ENCODE measurements around the gene MYBPH. TPM values are rescaled to one million over a fixed set of nuclear protein-coding genes. Genes with fewer than 3 reads are reported as not detected.

The MYBPH gene
- total and polyA plus RNA-seq, 10 of the 15 experiments (the other 5 are each of a cell fraction or from before 2014, with no cell fraction given): 0.06 to 0.10 TPM; not detected in 8

- ChIA-PET RAD21 (ENCODE audit: unreplicated experiment) (interaction anchor here (1.0 to 4.6 kb wide), 6 partner anchors 11 to 126 kb away, joined by 3 to 61 read pairs (median 7); no protein-coding TSS in a partner anchor), POLR2A (no interaction called here), SMC1A (ENCODE audit: uncharacterized antibody, unreplicated experiment) (interaction anchor here (0.6 to 2.8 kb wide), 4 partner anchors 50 to 160 kb away, joined by 3 to 35 read pairs (median 6); no protein-coding TSS in a partner anchor), CTCF (interaction anchor here (0.7 to 8.0 kb wide), 15 partner anchors 12 to 536 kb away, joined by 3 to 114 read pairs (median 4); no protein-coding TSS in a partner anchor)
- ATAC-seq (no peak), FAIRE-seq (no peak), DNase-seq (ENCODE audit: low read depth, low spot score) (no peak)
- Histone ChIP-seq H3K36me3 (ENCODE audit: control insufficient read depth in 2 of 2, insufficient read depth in 2 of 2, low read length in 1 of 2) (no peaks in the 10 kb centered on the region), H3K9ac (ENCODE audit: control insufficient read depth, insufficient read depth, low read length) (no peak overlapping the region), H3K4me2 (ENCODE audit: control insufficient read depth, insufficient read depth) (no peak overlapping the region), H3K4me1 (ENCODE audit: control insufficient read depth, insufficient read depth, low read length) (no peaks in the 10 kb centered on the region), H4K20me1 (ENCODE audit: control insufficient read depth, insufficient read depth) (no peaks in the 10 kb centered on the region), H3K79me2 (ENCODE audit: control insufficient read depth, insufficient read depth, low read length) (no peaks in the 10 kb centered on the region), H3K27ac (ENCODE audit: control insufficient read depth, insufficient read depth) (no peak overlapping the region), H3K27me3 (replicated peaks in 1 of 2; ENCODE audit: control insufficient read depth in 2 of 2, insufficient read depth in 2 of 2, low read length in 1 of 2) (peaks cover 0 to 4% of the 10 kb centered on the region in 2 experiments; a peak in 3 of 4 replicates), H3K9me3 (replicated peaks; ENCODE audit: control insufficient read depth, insufficient read depth, low read length) (no peaks in the 10 kb centered on the region), H2AFZ (ENCODE audit: control insufficient read depth, low read depth, low read length) (no peak overlapping the region), H3K4me3 (no peak overlapping the region)
- 48% methylated on average over 8 of the region's 8 CpGs for WGBS (ENCODE audit: insufficient coverage, insufficient replicate concordance, low lambda C conversion rate, missing lambda C conversion rate)
- intact Hi-C loops (cut with micrococcal nuclease; ENCODE audit: unreplicated experiment) (loop anchor here (1.0 kb wide), 1 partner anchor 51 kb away; no protein-coding TSS in a partner anchor), in situ Hi-C loops (cut with MboI) (no loop called here)
- BruUV-seq (replicated peaks): no TSS peak
- TF ChIP-seq NFIC (IDR thresholded peaks at IDR 0.05; ENCODE audit: low read depth, low read length): no peak
- no peak for TF ChIP-seq SREBF1 (IDR thresholded peaks at IDR 0.05; ENCODE audit: low read length)
- TF ChIP-seq MYC (IDR thresholded peaks at IDR 0.05; ENCODE audit: insufficient read depth, insufficient read length, insufficient replicate concordance, low read length, severe bottlenecking): no peak
- no peak for TF ChIP-seq TARDBP (IDR thresholded peaks at IDR 0.05; ENCODE audit: borderline replicate concordance)
- no peak for TF ChIP-seq STAT3 (IDR thresholded peaks at IDR 0.05; ENCODE audit: low read depth, low read length)
- TF ChIP-seq CEBPZ (IDR thresholded peaks at IDR 0.05; ENCODE audit: low read depth, low read length): no peak
- TF ChIP-seq YY1 (IDR thresholded peaks at IDR 0.05; ENCODE audit: low read depth, low read length): no peak
Observed at GRCh38 chr1:203165800-203166161, 9.8 kb downstream of the MYBPH start.
